ENCODE results near the gene MOXD1.

DNA sequence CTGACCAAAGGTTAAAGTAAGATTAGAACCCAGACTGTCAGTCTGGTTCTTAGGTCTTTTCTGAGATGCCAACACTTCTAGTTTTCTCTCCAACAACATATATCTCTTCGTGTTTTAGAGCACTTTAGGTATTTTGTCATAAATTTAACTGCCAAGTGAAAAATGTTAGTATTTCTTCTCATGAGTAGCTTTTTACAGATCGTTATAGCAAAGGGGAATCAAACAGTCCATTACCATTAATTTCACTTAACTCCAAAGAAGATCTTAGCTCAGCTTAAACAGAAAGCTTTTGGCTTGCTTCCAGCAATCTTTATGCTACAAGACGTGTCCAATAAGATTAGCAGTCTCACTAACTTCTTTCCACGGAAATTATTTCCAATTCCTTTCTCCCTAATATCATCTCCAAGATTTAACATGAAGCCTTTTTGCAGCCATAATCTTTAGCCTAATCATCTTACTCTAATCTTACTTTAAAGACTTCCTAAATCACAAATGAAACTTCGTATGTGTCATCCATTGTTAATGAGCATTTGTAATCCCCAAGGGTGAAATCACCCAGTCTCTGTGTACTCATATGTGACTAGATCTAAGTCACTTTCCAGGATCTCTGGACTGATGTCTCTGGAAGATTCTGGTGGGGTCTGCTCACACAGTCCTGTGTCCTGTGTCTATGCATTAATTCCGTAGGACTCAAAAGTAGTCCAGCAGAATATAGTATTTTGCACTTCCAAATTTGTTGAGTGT, 38.7 kb downstream of the MOXD1 start:
- no peak for TF ChIP-seq EZH2 (IDR thresholded peaks at IDR 0.05; ENCODE audit: low read length)
- TF ChIP-seq, protein P1, sequence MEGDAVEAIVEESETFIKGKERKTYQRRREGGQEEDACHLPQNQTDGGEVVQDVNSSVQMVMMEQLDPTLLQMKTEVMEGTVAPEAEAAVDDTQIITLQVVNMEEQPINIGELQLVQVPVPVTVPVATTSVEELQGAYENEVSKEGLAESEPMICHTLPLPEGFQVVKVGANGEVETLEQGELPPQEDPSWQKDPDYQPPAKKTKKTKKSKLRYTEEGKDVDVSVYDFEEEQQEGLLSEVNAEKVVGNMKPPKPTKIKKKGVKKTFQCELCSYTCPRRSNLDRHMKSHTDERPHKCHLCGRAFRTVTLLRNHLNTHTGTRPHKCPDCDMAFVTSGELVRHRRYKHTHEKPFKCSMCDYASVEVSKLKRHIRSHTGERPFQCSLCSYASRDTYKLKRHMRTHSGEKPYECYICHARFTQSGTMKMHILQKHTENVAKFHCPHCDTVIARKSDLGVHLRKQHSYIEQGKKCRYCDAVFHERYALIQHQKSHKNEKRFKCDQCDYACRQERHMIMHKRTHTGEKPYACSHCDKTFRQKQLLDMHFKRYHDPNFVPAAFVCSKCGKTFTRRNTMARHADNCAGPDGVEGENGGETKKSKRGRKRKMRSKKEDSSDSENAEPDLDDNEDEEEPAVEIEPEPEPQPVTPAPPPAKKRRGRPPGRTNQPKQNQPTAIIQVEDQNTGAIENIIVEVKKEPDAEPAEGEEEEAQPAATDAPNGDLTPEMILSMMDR (optimal IDR thresholded peaks at IDR 0.05 in 1 of 3, IDR thresholded peaks at IDR 0.05 in 1 of 3, conservative IDR thresholded peaks at IDR 0.05 in 1 of 3; ENCODE audit: extremely low read depth in 1 of 3, insufficient read depth in 2 of 3, low read length in 3 of 3), result no peak

All from keratinocyte (primary cell).